SH-SY5Y (cell line): Measurements from ENCODE around the gene RERE.

Experiments
- GATA2 ChIP-seq: IDR thresholded peaks from 2 replicates; pipeline ENCODE4 v1.6.1; 2011; ENCODE audit warnings: mild to moderate bottlenecking, low read depth, low read length
- GATA3 ChIP-seq: IDR thresholded peaks from 2 replicates; pipeline ENCODE4 v1.6.1; 2011; ENCODE audit warnings: low read depth, mild to moderate bottlenecking, low read length, moderate library complexity

DNA sequence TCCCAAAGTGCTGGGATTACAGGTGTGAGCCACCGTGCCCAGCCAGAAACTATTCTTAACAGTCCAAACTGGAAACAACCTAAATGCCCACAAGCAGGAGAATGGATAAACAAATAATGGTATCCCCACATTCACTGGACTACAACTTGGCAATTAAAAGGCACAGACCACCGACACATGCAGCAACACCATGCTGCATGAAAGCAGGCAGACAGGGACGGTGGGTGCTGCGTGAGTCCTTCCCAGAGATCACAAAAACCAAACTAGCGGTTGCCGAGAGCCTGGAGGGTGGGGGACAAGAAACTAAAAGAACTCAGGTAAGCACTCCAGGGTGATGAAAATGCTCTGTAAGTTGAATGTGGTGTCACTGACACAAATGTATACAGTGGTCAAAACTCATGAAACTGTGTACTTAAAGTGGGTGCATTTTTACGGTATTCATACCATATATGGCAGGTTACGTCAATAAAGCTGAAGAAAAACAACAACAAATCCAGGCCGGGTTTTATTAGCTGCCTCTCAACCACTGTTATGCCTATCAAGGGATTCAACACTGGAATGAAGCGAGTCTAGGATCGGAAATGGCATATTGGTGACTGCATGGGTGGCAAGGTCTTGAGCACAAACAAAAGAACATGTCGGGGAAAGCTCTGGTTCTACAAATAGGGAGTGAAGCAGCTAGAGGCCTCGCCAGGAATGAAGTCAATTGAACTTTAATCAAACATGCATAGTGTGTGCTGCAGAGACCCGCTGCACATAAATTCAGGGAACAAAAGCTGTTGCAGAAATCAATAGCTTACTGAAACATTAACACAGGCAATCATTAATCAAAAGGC, 447.2 kb downstream of the RERE start:
- no peak for TF ChIP-seq GATA2
- TF ChIP-seq GATA3: no peak
